HCT116 (cell line): ENCODE measurements around the gene UBXN2A. TPM values are rescaled to one million over a fixed set of nuclear protein-coding genes. Genes with fewer than 3 reads are reported as not detected.

Experiments
- ATAC-seq: fragments of 200-7000 bp; cut with Tn5 transposase; 2 replicates; pipeline ENCODE4 v1.9.1; 2020; ENCODE audit warnings: mild to moderate bottlenecking, moderate library complexity
- BruUV-seq: library from RNA; stranded (reverse); fragments of 400-500 nt; replicated peaks from 2 replicates; lab custom pipeline; 2021; lab: Mats Ljungman, UMichigan
- CTCF ChIA-PET: fragments of 300-600 bp; sonication (Branson Sonifier 250); formaldehyde crosslinking; loops from one replicate; lab custom pipeline; 2021; ENCODE audit warnings: antibody characterized with exemption; lab: Charles Lee
- POLR2A ChIA-PET: fragments of 300-600, 350-600 bp; sonication (Branson Sonifier 250); formaldehyde crosslinking; loops from one replicate; lab custom pipeline; 2021; ENCODE audit warnings: antibody characterized with exemption; lab: Charles Lee
- RAD21 ChIA-PET, 2 experiments: fragments of 300-600 bp; sonication (Branson Sonifier 250); formaldehyde crosslinking; loops; one replicate each; lab custom pipeline; 2023; ENCODE audit warnings: low total read pairs in 2 of 2; ENCODE audit not compliant: uncharacterized antibody in 2 of 2, unreplicated experiment in 2 of 2, low non-redundant PET in 1 of 2; lab: Charles Lee
- DNase-seq: peaks from one replicate; pipeline ENCODE4 v3.0.0-alpha.2; 2010; ENCODE audit warnings: low read depth, low spot score
- H2AFZ ChIP-seq: fragments of 200-600 bp; shearing (Covaris generic), sonication (generic); 2 replicates; pipeline ENCODE4 v1.6.1; 2017; ENCODE audit warnings: low read depth, mixed run types, mixed read lengths, antibody characterized with exemption, low read length; ENCODE audit not compliant: poor library complexity, severe bottlenecking
- H3K27ac ChIP-seq: 2 replicates; pipeline ENCODE4 v1.5.1; 2012; ENCODE audit warnings: low read depth, low read length
- H3K27me3 ChIP-seq: fragments of 200-600 bp; sonication (generic); 2 replicates; pipeline ENCODE4 v1.6.1; 2016; ENCODE audit warnings: mixed run types, low read length, mixed read lengths; ENCODE audit not compliant: insufficient read depth
- H3K36me3 ChIP-seq, 2 experiments: fragments of 200-500 bp in 1 of 2; fragments of 200-600 bp in 1 of 2; sonication (Bioruptor generic) in 1 of 2; sonication (generic) in 1 of 2; 2 replicates each; pipeline versions ENCODE4 v1.5.1 to v1.6.1; 2014 to 2016; ENCODE audit warnings: low read length in 2 of 2, inconsistent platforms in 1 of 2, mixed read lengths in 1 of 2, mixed run types in 1 of 2; ENCODE audit not compliant: insufficient read depth in 2 of 2, control insufficient read depth in 1 of 2
- H3K4me1 ChIP-seq, 2 experiments: fragments of 200-600 bp in 1 of 2; sonication (generic) in 1 of 2; 2 replicates each; pipeline versions ENCODE4 v1.5.1 to v1.6.1; 2012 to 2017; ENCODE audit warnings: low read length in 2 of 2, inconsistent platforms in 1 of 2, mild to moderate bottlenecking in 1 of 2, mixed read lengths in 1 of 2, mixed run types in 1 of 2, moderate library complexity in 1 of 2; ENCODE audit not compliant: insufficient read depth in 2 of 2, control insufficient read depth in 1 of 2
- H3K4me2 ChIP-seq: fragments of 200-600 bp; sonication (generic); 2 replicates; pipeline ENCODE4 v1.6.1; 2017; ENCODE audit warnings: mixed run types, low read length, mixed read lengths
- H3K4me3 ChIP-seq, 2 experiments: fragments of 200-600 bp in 1 of 2; sonication (generic) in 1 of 2; replicated peaks in 1 of 2; 2 replicates each; pipeline ENCODE4 v1.5.1; 2011 to 2016; ENCODE audit warnings: low read length in 2 of 2, control low read depth in 1 of 2, low read depth in 1 of 2, mild to moderate bottlenecking in 1 of 2, mixed read lengths in 1 of 2, mixed run types in 1 of 2
- H3K79me2 ChIP-seq: fragments of 200-600 bp; sonication (generic); 2 replicates; pipeline ENCODE4 v1.6.1; 2017; ENCODE audit warnings: mild to moderate bottlenecking, mixed run types, low read length, moderate library complexity, mixed read lengths; ENCODE audit not compliant: insufficient read depth
- H3K9ac ChIP-seq: fragments of 200-600 bp; sonication (generic); 2 replicates; pipeline ENCODE4 v1.6.1; 2016; ENCODE audit warnings: low read length, mixed read lengths
- H3K9me2 ChIP-seq: fragments of 200-600 bp; sonication (generic), shearing (Covaris generic); 2 replicates; pipeline ENCODE4 v1.6.1; 2017; ENCODE audit warnings: mixed run types, mild to moderate bottlenecking, moderate library complexity; ENCODE audit not compliant: insufficient read depth
- H3K9me3 ChIP-seq, 2 experiments: fragments of 200-500 bp in 1 of 2; fragments of 200-600 bp in 1 of 2; sonication (Bioruptor generic) in 1 of 2; sonication (generic) in 1 of 2; 2 replicates each; pipeline ENCODE4 v1.6.1; 2014 to 2017; ENCODE audit warnings: low read length in 2 of 2, mixed read lengths in 2 of 2, inconsistent platforms in 1 of 2, low read depth in 1 of 2, mild to moderate bottlenecking in 1 of 2, mixed run types in 1 of 2, moderate library complexity in 1 of 2; ENCODE audit not compliant: control insufficient read depth in 1 of 2, insufficient read depth in 1 of 2
- H4K20me1 ChIP-seq: fragments of 200-600 bp; sonication (generic), shearing (Covaris generic); 2 replicates; pipeline ENCODE4 v1.6.1; 2017; ENCODE audit warnings: mixed run types, mild to moderate bottlenecking, moderate library complexity; ENCODE audit not compliant: insufficient read depth
- ATF3 ChIP-seq: IDR thresholded peaks from 2 replicates; pipeline ENCODE4 v1.6.1; 2012
- CEBPB ChIP-seq: IDR thresholded peaks from 2 replicates; pipeline ENCODE4 v1.6.1; 2012; ENCODE audit warnings: low read depth
- EGR1 ChIP-seq: IDR thresholded peaks from 2 replicates; pipeline ENCODE4 v1.6.1; 2012; ENCODE audit warnings: low read depth
- ELF1 ChIP-seq: IDR thresholded peaks from 2 replicates; pipeline ENCODE4 v1.6.1; 2012; ENCODE audit warnings: low read depth, borderline replicate concordance
- EZH2phosphoT487 ChIP-seq: fragments of 200-600 bp; IDR thresholded peaks from 2 replicates; pipeline ENCODE4 v1.6.1; 2018; ENCODE audit warnings: antibody characterized with exemption, borderline replicate concordance
- JUND ChIP-seq: IDR thresholded peaks from 2 replicates; pipeline ENCODE4 v1.6.1; 2012
- MAX ChIP-seq: IDR thresholded peaks from 2 replicates; pipeline ENCODE4 v1.6.1; 2012
- POLR2A ChIP-seq: IDR thresholded peaks from 2 replicates; pipeline ENCODE4 v1.7.0; 2011; ENCODE audit warnings: borderline replicate concordance; ENCODE audit not compliant: insufficient read depth, insufficient read length; ENCODE audit errors: extremely low read depth
- RAD21 ChIP-seq: IDR thresholded peaks from 2 replicates; pipeline ENCODE4 v1.6.1; 2012; ENCODE audit warnings: low read depth, mild to moderate bottlenecking
- REST ChIP-seq: IDR thresholded peaks from 2 replicates; pipeline ENCODE4 v1.6.1; 2012; ENCODE audit warnings: low read depth
- TCF7L2 ChIP-seq: IDR thresholded peaks from 2 replicates; pipeline ENCODE4 v1.7.0; 2011; ENCODE audit warnings: borderline replicate concordance, inconsistent platforms; ENCODE audit not compliant: insufficient read depth, insufficient read length; ENCODE audit errors: extremely low read depth
- ZBTB33 ChIP-seq: IDR thresholded peaks from 2 replicates; pipeline ENCODE4 v1.6.1; 2011; ENCODE audit warnings: mild to moderate bottlenecking, low read length, moderate library complexity; ENCODE audit not compliant: insufficient replicate concordance; ENCODE audit errors: extremely low read depth
- ZFX ChIP-seq: fragments of 450-650 bp; IDR thresholded peaks from 2 replicates; pipeline ENCODE4 v1.6.1; 2017
- intact Hi-C: fragments of 100-400 bp; cut with micrococcal nuclease; formaldehyde crosslinking; loops from 2 replicates; pipeline ENCODE4 v1.10.0; 2022
- total RNA-seq: library from RNA; stranded (reverse); gene quantifications from one replicate; pipeline ENCODE4 v1.2.1, GENCODE V29; 2021; ENCODE audit not compliant: unreplicated experiment

UBXN2A gene
- total RNA-seq, 1 experiment from 2014 or later = 14.1 TPM

- Histone ChIP-seq H3K4me2 (no peak overlapping the region), H4K20me1 (no peaks in the 10 kb centered on the region), H3K9ac (no peak overlapping the region), H3K79me2 (no peaks in the 10 kb centered on the region), H3K9me2 (no peaks in the 10 kb centered on the region), H3K9me3 (no peaks in the 10 kb centered on the region), H2AFZ (no peak overlapping the region), H3K4me1 (no peaks in the 10 kb centered on the region), H3K4me3 (no peak overlapping the region), H3K27ac (no peak overlapping the region), H3K36me3 (peaks cover 0 to under 1% of the 10 kb centered on the region in 2 experiments; a peak in 1 of 4 replicates), H3K27me3 (no peaks in the 10 kb centered on the region)
- DNase-seq (no peak), ATAC-seq (no peak)
- POLR2A ChIA-PET = no interaction called here
- no peak for TF ChIP-seq POLR2A
- TF ChIP-seq CEBPB = no peak
- no peak for TF ChIP-seq REST
- TF ChIP-seq ZFX = no peak
- TF ChIP-seq EZH2phosphoT487 = no peak
- no peak for TF ChIP-seq ELF1
- no peak for TF ChIP-seq JUND
- no peak for TF ChIP-seq RAD21
- TF ChIP-seq TCF7L2 = no peak
- no peak for TF ChIP-seq ATF3
- TF ChIP-seq EGR1 = no peak
- no peak for TF ChIP-seq ZBTB33
- no peak for TF ChIP-seq MAX
- no TSS peak for BruUV-seq
- RAD21 ChIA-PET = no interaction called here
- CTCF ChIA-PET = no interaction called here
- intact Hi-C loops = no loop called here
Observed at GRCh38 chr2:23994567-23994966, 54.3 kb downstream of the UBXN2A start.
